Retinal pigment epithelial cell (primary cell): ENCODE measurements around the gene ABCC1.
"Not testable (repeated sequence)": the region's sequence is repeated elsewhere in the genome, so short reads cannot be mapped to it uniquely, and the experiment has no call there.

Experiments used
- DNase-seq: peaks from one replicate; pipeline ENCODE4 v3.0.0-alpha.2; 2010; ENCODE audit warnings: low read depth
- H3K4me3 ChIP-seq: 2 replicates; pipeline ENCODE4 v1.5.1; 2011; ENCODE audit warnings: mild to moderate bottlenecking, low read length, control low read depth, moderate library complexity
- CTCF ChIP-seq: conservative IDR thresholded peaks from 2 replicates; pipeline ENCODE4 v1.5.1; 2011; ENCODE audit warnings: low read depth, low read length, control low read depth, inconsistent platforms

The ABCC1 gene

GRCh38 chr16:15925631-15926030 lies 23.8 kb upstream of the ABCC1 start:
- DNase-seq: no peak
- no peak overlapping the region for H3K4me3 ChIP-seq
- no peak for TF ChIP-seq CTCF

- no peak for DNase-seq
- H3K4me3 ChIP-seq: no peak overlapping the region
- no peak for TF ChIP-seq CTCF
These were observed 20.9 kb upstream of the ABCC1 start for GRCh38 chr16:15928261-15929104.

DNA sequence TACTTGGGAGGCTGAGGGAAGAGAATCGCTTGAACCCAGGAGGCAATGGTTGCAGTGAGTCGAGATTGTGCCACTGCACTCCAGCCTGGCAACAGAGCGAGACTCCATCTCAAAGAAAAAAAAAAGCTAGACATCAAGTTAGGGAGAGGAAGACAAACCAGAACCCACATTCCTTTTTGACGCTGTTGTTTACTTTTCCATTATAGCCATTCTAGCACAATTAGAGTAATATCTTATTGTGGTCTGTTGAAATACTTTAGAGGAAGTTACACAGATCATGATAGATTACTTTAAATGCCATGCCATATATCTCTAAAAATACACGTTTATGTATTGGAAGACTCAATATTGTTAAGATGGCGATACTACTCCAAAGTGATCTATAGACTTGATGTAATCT lies 16.5 kb upstream of the ABCC1 start:
- no peak for DNase-seq
- H3K4me3 ChIP-seq: no peak overlapping the region
- TF ChIP-seq CTCF: no peak

DNA sequence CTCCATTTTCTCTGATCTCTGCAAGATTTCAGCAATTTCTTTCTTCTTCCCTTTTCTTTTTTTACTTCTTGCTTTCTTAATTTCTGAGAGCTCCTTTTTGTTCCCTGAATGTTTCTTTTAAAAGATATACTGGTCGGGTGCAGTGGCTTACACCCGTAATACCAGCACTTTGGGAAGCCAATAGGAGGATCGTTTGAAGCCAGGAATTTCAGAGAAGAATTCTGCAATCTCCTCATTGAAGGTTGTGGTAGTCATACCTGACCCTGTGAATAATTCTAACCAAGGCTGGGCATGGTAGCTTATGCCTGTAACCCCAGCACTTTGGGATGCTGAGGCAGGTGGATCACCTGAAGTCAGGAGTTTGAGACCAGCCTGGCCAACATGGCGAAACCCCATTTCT lies 15.6 kb upstream of the ABCC1 start:
- H3K4me3 ChIP-seq: no peak overlapping the region
- TF ChIP-seq CTCF: no peak
- DNase-seq: no peak

DNA sequence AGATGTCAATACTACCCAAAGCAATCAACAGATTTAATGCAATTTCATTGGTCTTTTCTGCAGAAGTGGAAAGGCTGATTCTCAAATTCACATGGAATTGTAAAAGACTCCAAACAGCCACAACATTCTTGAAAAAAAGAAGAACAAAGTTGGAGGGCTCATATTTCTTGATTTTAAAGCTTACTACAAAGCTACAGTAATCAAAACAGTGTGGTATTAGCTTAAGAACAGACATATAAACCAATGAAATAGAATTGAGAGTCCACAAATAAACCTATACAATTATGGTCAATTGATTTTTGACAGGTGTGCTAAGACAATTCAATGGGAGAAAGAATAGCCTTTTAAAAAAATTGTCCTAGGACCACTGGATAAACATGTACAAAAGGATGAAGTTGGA lies 14.4 kb upstream of the ABCC1 start:
- H3K4me3 ChIP-seq: no peak overlapping the region
- no peak for TF ChIP-seq CTCF
- no peak for DNase-seq

DNA sequence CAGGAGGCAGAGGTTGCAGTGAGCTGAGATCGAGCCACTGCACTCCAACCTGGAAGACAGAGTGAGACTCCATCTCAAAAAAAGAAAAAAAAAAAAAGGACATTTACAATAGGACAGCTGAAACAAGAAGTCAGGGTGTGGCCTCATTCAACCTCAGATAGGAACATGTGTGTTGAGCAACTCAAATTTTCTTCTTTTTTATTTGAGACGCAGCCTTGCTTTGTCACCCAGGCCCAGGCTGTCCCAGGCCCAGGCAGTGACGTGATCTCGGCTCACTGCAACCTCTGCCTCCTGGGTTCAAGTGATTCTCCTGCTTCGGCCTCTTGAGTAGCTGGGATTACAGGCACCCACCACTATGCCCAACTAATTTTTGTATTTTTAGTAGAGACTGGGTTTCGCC lies 12.6 kb upstream of the ABCC1 start:
- not testable (repeated sequence) for DNase-seq, H3K4me3 ChIP-seq

DNA sequence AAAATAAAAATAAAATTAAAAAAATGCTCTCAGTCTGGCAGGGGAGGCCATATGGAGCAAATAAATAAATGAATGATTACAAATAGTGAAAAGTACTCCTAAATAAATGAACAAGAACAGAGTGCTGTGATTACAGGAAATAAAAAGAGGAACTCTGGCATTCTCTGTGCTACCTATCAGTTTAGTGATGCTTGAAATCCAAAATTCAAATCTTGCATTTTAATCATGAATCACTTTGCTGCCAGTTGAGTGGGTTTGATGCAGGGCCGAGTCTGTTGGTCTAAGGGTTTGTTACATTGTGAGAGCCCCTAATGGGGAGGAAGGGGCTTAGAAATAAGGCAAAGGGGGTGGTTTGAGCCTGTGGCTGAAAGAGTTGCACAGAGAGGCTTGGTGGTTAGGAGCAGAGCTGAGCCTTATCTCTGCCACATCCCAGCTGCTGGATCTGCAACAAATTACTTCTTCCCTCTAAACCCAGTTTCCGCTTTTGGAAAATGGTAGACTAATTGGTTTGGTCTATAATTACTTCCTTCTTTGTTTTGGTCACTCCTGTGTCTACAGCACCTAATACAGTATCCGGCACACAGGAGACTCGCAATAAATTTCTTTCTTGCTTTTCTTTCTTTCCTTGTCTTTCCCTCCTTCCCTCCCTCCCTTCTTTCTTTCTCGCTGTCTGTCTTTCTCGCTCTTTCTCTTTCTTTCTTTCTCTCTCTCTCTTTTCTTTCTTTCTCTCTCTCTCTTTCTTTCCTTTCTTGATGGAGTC lies 6.3 kb upstream of the ABCC1 start:
- no peak for TF ChIP-seq CTCF
- no peak for DNase-seq
- H3K4me3 ChIP-seq: no peak overlapping the region
